T-helper 9 cell (primary cell): ENCODE results near the gene EXD2.
"Not testable (repeated sequence)": the region's sequence is repeated elsewhere in the genome, so short reads cannot be mapped to it uniquely, and the experiment has no call there.

Source experiments
- DNase-seq: peaks from one replicate; pipeline ENCODE4 v3.0.0-alpha.2; 2020

EXD2 gene

DNA sequence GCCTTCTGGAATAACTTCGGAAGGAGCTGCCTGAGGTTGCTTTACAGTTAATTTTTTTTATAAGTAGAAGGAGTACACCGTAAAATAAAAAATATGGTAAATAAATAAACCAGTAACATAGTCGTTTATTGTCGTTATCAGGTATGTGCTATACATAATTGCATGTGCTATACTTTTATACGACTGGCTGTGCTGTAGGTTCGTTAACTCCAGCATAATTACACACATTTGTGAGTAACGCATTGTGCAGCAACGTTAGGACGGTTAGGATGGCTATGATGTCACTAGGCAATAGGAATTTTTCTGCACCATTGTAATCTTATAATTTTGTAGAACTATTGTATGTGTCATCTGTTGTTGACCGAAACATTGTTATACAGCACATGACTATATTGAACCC lies 8.5 kb downstream of the EXD2 start:
- no peak for DNase-seq

DNA sequence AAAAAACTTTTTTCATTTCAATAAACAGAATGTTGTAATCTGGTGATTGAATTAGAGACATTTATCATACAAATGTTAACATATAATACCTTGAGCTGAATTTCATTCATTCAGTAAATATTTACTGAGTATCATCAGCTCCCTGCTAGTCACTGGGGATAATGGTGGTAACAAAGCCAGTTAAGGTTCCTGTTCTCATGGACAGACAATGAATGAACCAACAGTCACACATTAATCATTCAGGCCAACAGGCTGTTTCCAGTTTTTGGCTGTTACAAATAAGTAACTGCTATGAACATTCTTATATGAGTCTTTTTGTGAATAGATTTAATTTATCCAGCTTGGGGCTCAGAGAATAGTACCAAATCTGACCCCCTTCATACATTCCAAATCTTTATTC lies 13.5 kb downstream of the EXD2 start:
- DNase-seq: no peak

DNA sequence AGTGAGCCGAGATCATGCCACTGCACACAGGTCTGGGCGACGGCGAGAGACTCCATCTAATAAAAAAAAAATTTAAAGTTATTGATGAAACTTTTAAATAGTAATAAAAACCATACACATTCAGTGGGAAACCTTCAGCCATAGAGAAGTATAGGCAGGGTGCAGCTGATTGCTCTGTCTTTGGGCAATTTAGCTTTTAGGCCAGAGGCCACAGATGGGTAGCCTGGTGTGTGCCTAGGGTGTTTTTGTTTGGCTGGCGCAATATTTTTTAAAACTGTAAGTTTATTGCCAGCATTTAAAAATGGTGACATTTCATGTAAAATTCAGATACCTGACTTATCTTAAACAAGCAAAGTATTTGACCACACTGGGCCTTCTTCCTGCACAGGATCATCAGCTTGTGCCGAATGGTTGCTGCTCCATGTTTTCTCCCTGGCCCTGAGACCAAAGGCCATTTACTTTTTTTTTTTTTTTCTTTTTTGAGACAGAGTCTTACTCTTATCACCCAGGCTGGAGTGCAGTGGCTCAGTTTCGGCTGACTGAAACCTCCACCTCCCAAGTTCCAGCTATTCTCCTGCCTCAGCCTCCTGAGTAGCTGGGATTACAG lies 16.2 kb downstream of the EXD2 start:
- no peak for DNase-seq

DNA sequence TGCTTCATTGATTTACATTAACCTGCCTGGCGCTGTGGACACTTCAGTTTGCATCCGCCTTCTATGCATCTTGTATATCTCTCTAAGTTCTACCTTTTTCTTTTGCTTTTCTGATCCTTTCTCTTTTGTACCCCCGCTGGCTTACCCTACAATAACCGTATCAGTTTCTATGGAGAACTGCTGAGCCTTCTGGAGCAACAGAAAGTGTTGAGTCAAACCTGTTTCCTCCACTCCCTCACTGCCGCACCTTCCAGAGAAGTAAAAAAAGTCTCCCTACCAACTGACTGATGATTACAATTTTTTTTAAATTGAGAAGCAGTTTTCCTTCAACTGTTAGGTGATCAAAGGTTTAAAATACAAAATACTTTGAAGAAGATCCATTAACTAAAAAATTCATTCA lies 17.4 kb downstream of the EXD2 start:
- no peak for DNase-seq

DNA sequence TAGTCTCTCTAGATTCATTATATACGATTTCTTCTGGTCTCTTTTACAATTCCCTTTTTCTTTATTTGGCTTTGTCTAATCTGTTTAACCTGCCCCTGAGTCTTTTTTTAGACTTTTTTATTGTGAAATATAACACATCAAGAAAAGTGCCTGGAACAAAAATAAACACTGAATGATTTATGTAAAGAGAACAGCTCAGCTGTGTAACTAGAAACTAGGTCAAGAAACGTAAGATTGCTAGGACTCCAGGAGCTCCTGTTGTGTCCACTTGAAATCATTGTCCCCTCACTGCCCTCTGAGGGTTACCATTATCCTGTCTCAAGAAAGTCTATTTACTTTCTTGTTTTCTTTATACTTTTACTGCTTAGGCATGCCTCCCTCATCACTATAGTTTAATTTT lies 23.1 kb downstream of the EXD2 start:
- no peak for DNase-seq

DNA sequence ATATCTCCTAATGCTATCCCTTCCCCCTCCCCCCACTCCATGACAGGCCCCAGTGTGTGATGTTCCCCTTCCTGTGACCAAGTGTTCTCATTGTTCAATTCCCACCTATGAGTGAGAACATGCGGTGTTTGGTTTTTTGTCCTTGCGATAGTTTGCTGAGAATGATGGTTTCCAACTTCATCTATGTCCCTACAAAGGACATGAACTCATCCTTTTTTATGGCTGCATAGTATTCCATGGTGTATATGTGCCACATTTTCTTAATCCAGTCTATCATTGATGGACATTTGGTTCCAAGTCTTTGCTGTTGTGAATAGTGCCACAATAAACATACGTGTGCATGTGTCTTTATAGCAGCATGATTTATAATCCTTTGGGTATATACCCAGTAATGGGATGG lies 26.4 kb downstream of the EXD2 start:
- not testable (repeated sequence) for DNase-seq

DNA sequence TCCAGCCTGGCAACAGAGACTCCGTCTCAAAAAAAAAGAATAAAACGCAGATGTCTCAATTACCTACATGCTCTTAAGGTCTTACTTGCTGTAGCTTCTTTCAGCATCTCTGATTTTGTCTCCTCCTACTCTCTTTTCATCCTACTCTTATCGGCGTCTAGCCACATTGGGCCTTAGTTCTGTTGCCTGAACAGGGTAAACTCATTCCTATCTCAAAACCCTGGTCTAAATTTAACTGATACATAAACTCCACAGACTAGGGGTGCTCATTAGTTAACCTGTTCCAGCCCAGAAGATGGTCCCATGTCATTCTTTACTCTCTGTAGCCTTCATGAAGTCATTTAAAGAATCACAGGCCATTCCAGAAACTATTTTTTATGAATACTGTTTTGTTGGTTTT lies 33.6 kb downstream of the EXD2 start:
- DNase-seq: no peak

DNA sequence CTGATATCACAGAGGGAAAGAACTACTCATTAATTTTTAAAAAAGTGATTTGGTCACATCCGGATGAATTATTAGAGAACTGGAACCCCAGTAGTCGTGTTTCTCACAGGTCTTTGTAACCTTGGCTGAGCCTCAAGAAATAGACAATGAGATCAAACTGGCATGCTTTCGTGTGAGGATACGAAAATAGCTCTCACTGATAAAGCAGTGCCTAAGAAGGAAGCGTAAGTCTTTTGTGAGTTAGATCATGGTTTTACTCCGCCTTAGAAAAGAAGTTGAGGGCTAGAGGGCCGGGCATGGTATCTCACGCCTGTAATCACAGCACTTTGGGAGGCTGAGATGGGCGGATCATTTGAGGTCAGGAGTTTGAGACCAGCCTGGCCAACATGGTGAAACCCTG lies 34.9 kb downstream of the EXD2 start:
- no peak for DNase-seq

DNA sequence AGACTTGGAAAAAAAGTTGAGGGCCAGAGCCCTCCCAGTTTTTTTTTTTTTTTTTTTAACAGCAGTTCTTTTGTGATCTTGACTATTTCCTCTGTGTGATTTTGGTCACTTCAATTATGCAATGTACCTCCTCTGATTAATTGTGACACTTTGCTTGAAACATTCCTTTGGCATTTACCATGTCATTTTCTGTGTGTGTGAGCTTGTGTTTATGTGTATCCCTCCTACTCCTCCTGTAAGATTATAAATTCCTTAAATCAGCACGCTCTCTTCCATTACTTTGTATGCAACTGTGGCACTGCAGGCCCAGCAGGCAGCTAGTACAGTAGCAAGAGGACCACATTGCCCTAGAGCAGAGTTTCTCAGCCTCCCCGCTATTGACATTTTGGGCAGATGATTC lies 35.4 kb downstream of the EXD2 start:
- DNase-seq: no peak

DNA sequence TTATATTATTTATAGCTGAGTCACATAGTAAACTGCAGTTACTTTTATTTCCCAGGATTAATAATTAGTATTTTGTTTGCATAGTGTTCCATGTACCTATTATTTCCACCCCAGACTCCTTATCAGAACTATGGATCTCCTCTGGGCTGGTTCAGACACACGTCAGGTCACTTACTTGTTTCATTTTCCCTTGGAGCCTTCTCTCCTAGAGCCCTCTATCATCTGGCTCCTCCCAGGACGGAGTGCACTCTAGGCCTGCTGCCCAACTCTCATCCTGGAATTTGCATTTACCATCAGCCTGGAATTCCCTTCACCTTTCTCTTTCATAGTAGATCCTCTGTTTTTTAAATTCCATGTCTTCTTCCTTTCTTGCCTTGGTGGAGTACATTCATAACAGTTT lies 40.2 kb downstream of the EXD2 start:
- no peak for DNase-seq

DNA sequence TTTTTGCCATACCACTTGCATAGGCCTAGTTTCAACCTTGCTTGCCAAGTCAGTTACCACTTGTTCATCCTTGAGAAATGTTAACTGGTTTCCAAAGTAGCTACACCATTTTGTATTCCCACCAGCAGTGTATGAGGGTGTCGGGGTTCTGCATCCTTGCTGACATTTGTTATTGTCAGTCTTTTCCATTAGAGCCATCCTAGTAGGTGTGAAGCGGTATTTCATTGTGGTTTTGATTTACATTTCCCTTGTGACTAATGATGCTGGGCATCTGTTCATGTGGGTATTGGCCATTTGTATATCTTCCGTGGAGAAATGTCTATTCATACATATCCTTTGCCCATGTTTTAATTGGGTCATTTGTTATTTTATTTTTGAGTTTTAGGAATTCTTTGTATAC lies 41.1 kb downstream of the EXD2 start:
- no peak for DNase-seq

DNA sequence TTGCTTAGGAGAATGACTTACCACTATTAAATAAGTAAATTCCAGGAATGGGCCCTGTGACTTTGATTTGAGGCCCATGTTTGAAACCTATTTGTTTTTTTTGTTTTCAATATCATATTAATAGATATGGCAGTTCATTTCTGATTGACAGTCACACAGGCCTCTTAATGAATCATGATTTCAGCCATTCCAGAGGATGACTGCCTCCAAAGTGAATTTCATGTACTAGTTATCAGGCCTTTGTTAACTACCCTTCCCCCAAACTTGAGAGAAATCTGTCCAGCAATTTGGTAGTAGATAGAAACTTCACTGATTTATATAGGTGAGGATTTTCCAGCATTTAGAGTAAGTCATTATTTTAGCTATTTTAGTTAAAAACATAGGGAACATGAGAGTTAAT lies 42.8 kb downstream of the EXD2 start:
- DNase-seq: no peak

DNA sequence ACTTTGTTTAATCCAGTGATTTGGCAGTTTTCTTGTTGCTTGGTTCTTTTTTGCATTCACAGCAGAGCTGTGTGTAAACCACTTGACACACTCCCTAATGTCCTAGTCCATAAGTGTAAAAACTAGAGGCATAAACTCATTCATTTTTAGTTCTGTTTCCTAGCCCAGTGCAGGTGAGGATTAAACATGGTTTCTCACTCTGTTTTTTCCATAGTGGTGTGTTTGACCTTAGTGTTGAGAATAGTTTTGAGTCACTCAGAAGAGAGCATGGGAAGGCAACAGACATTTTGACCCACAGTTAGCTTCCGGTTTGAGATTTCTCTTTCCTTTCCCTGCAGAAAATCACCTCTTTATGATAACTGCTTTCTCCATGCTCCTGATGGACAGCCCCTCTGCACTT lies 44.4 kb downstream of the EXD2 start:
- no peak for DNase-seq

DNA sequence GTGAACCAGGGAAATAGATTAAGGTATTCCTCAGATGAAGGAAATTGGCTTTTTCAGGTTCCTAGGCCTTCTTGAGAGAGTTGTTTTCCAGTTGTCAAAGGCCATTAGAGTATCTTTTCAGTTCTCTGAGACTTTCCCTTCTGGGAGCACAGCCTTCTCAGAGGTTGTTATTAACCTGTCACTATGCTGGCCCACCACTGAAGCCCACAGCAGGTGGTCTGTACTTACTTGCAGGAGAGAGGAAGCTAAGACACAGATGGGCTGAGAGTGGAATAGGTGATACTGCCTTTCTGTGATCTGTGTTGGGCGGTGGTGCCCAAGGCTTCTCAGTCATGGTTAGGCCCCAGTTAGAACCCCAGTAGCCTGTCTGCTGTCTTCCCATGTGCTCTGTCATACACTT lies 45.8 kb downstream of the EXD2 start:
- no peak for DNase-seq

DNA sequence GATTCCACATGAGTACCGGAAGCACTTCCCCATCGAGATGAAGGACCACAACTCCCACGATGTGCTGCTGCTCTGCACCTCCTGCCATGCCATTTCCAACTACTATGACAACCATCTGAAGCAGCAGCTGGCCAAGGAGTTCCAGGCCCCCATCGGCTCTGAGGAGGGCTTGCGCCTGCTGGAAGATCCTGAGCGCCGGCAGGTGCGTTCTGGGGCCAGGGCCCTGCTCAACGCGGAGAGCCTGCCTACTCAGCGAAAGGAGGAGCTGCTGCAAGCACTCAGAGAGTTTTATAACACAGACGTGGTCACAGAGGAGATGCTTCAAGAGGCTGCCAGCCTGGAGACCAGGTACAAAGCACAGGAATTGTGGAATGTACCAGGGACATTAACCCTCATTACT lies 46.3 kb downstream of the EXD2 start:
- no peak for DNase-seq

DNA sequence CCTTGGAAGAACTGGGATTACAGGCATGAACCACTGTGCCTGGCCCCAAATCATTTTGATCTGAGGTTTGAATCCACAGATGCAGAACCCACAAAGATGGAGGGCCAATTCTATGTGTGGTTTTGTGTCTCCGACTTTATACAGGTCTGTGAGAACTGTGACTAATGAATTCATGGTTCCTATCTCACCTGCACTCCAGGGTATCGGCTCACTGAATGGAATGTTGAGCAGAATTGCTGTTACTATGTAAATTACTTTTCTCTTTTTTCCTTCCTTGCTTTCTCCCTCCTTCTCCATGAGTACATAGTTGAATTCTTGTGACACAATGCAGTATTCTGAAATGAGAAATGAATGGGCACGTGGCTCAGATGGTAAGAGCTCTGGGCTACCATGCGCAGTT lies 47.6 kb downstream of the EXD2 start:
- no peak for DNase-seq

DNA sequence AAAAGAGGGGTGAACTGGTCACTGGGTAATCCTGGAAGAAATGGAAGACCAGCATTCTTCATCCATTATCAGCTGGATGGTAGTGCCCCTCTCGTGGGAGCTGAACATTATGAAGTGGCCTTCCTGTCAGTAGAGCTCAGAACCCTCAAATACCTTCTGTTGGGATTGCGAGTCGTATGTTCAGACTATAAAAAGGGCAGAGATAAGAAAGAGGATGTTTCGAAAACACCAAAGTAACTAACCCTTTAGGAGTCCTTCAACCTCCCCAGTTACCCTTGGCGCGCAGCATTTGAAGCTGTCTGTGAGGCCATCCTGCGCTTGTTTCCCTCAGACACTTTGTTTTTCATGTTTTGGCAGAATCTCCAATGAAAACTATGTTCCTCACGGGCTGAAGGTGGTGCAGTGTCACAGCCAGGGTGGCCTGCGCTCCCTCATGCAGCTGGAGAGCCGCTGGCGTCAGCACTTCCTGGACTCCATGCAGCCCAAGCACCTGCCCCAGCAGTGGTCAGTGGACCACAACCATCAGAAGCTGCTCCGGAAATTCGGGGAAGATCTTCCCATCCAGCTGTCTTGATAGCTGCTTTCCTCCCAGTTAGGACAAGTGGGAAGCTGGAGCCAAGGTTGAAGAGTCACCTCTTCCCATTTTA lies 49.4 kb downstream of the EXD2 start:
- DNase-seq: no peak

DNA sequence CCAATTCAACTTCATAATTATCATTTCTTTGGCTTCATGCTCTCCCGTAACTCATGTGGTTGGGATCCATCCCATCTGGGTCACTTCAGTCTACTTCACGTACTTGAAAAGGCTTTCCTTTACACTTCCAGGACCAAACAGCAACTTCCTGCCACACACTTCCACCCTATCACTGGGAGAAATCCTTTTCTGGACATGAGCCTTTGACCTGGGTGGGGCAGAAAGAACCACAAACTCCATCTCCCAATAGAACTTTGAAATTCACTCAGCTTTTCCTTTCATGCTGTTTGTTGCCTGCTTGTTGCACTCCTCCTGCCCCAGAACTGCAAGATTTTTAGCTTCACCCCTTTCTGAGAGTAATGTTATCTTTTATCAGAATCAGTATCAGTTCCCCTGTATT lies 50.3 kb downstream of the EXD2 start:
- DNase-seq: no peak

DNA sequence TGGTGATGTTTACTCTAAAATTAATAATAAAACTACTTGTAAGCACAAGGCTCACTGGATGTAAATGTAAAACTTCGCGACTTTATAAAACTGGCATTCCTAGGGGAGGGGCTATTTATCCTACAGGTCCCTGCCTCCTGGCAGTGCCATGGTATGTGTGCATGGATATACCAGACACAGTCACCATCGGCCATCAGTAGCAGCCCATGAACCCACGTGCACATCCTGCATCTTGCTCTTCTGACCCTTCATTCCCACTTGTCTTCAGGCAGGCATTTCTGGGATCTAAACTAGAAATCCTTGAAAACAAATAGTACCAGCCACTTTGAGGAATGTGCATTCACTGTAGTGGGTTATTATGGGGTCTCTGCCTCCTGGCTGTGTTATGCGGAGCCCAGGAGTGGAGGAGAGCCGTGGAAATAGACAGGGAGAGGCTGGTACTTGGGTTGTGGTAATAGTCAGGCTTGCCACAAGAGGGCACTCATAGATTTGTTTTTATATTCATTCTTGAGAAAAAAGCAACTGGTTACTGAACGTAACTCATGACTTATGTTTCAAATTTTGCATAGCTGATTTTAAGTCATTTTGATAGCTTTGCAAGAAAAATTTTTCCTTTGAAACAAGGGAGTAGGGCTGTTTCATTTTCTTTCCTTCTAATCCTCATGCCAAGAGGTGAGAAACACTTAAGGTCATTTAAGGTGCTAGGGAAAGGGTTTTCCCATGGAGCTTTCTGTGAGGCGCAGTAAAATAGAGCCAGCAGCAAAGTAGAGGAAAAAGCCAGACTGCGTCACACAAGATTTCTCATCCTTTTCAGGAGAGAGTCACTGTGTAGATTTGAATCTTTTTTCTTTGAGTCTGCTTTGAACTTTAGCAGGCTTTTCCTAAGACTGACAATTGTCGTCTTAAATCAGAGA lies 51.3 kb downstream of the EXD2 start:
- DNase-seq: peak; percentile 10

DNA sequence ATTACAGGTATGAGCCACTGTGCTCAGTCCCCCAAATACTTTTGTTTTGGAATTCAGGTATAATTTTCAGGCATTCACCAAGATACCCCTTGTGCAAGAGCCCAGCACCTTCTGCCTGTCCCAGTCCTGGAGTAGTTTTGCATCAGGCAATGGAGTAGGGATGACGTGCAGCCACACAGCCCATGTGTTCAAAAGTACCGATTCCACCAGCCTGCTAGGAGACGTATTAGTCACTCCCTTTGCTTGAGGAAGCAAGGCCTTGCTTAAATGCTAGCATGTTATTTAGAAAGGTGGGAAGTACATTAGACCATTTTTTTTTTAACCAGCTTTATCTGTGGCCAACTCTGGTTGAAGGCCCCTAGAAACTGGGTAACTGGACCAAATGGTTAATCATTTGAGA lies 53.6 kb downstream of the EXD2 start:
- DNase-seq: no peak

DNA sequence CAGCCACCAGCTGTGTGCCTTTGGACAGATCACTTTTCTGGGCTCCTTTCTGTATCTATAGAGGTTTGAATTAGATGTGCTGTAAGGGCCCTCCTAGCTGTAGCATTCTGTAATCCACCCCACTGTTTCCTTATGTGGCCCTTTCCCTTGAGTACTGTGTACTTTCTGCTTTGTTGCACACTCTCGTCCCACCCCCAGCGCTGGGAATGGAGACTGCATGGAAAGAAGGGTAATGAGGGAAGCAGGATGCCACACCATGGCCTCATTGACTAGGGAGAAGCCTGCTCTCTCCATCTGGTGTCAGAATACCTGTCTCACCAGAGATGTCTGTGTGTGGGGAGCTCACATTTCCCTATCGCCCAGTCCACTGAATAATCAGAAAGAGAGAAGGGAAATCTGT lies 55.0 kb downstream of the EXD2 start:
- DNase-seq: no peak

DNA sequence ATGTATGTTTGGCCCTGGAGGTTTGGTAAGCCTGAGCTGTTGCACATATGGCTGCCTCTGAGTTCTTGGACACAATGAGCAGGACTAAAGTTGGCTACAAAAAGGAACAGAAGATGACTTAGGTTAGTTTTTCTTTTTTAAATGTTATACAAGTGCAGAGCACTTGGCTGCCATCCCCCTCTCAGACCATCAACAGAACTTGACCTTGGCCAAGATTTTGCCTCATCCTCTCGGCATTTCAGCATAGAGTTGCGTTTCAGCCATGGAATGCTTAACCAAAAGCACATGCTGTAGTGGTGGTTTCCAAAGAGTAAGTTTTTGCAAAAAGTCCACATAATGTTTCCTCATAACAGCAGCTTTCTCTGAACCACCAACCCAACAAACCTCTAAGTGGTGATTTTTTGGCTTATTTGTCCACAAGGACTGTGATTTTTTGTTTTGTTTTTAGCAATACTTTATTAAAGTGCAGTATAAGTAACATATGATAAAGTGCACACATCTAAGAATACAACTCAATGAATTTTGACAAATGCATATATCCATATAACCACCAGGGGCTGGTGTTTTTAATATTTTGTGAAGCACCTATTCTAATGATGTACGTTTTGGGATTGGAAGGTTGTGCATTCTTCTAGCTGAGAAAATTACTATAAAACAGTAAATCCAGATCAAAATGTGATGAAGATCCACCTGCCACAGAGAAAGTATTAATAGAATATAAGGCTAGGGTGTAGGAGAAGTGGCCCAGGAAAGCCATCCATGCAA lies 56.6 kb downstream of the EXD2 start:
- no peak for DNase-seq

DNA sequence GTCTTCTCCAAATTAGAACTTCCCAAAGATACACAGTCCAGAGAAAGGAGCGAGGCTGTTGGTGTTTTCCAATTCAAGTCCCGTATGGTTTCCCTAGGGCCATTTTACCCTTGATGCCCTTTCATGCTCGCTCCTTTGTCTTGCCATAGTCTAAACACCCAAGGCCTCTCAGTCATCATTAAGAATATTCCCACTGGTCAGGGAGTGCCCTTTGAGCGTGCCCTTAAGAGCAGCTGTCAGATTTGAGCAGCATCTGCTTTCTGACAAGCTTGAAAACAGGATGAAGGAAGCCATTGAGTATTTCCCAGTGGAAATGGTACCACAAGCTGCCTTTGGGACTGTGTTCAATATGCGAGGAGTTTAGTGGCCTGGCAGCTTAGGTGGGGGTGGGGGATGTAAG lies 58.3 kb downstream of the EXD2 start:
- no peak for DNase-seq
